HG03558 (cell line): ENCODE data around the gene PRKN.

ENCODE experiments used
- ATAC-seq: cut with Tn5 transposase; IDR thresholded peaks from one replicate; pipeline ENCODE4 v1.9.1; 2021; ENCODE audit warnings: moderate number of reproducible peaks; ENCODE audit not compliant: unreplicated experiment; ENCODE audit errors: extremely low read depth

PRKN gene

DNA sequence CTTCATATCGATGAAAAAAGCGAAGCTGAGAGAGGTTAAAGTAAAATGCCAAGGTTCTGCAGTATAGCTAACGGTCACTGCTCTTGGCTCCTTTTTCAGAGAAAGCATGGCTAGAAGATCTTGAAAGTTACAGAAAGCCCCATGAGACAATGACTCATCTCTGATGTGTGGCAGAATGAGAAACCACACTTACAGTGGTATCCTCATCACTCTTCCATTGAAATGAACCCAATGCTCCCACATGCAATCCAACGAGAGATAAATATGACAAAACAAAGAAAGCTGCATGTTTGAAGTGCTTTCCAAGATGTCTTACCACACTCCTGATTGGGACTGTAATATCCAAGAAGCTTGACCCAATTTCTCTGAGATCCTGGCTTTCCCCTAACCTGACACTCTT, 694.9 kb downstream of the PRKN start:
- ATAC-seq = no peak

GRCh38 chr6:162029873-162030576, 697.5 kb downstream of the PRKN start:
- no peak for ATAC-seq

DNA sequence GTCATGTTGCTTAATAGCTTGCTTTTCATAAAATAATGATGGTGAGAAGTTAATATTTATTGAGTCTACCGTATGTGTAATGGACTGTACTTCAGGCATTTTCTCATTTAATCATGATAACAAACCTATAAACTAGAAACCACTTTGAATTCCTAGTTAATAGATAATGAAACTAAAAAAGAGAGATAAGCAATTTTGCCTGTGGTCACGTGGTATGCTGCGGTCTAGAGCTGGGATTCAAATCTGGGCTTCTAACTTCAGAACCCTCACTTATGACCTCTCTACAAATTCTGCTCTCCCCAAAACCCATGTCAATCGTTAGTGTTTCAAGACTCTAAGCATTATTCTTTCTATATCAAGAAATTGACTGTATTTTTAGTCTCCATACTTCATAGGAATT, 700.7 kb downstream of the PRKN start:
- no peak for ATAC-seq

GRCh38 chr6:162026031-162026430, 701.5 kb downstream of the PRKN start:
- ATAC-seq = no peak

- ATAC-seq = no peak
Observed at GRCh38 chr6:162019349-162019748, 708.2 kb downstream of the PRKN start.

DNA sequence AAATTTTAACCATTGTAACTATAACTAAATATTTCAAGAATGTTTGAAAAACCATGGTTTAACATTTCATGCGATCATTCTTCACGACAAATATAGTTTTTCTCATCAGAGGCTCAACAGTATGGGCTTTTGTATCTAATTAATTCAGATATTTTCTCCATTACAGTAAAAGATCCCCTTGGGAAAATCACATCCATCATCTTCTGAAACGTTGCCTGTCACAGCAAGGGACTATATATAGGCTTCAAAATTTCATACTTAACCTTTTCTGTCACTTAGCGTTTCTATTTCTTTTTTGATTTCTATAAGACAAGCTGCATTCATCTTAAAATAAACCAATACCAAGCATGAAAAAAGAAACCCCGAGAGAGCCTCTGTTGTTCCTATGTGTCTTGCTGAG, 710.0 kb downstream of the PRKN start:
- ATAC-seq = no peak

DNA sequence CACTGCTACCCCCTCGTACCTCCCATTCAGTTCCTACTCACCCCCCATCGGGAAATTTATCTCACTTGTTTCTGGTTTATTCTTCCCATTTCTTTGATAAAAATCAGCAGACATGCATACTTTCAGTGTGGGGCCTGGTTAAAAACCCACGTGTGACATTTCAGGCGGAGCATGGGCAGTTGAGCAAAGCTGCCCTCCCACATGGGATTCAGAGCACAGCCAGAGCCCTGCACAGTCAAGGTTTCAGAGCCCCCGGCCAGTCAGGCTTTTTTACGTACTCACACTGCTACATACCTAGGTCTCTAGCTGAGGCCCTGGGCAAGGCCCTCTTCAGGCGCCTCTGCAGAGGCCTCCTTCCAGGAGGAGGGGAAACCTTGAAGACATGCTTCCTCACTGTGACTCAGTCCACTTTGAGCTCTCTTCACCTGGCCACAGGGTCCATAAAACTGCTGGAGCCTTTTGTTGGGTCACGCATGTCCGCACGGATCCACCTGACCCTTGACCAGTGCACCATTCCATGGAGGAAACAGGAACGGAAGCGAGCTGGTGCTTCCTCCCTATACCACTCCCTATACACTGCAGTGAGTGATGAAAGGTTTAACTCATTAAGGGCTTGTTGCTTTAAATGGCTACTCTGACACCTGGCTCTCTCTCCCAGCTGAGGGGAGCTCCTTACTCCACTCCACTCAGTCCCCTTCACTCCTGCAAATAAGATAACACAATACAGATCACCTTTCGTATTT, 713.3 kb downstream of the PRKN start:
- no peak for ATAC-seq

GRCh38 chr6:162005372-162005771, 722.2 kb downstream of the PRKN start:
- no peak for ATAC-seq

GRCh38 chr6:161996783-161997182, 730.8 kb downstream of the PRKN start:
- ATAC-seq = no peak

GRCh38 chr6:161985876-161986423, 741.6 kb downstream of the PRKN start:
- ATAC-seq = no peak

GRCh38 chr6:161984713-161985112, 742.9 kb downstream of the PRKN start:
- no peak for ATAC-seq

GRCh38 chr6:161976553-161976952, 751.0 kb downstream of the PRKN start:
- no peak for ATAC-seq

- no peak for ATAC-seq
Observed at GRCh38 chr6:161973064-161973463, 754.5 kb downstream of the PRKN start.

DNA sequence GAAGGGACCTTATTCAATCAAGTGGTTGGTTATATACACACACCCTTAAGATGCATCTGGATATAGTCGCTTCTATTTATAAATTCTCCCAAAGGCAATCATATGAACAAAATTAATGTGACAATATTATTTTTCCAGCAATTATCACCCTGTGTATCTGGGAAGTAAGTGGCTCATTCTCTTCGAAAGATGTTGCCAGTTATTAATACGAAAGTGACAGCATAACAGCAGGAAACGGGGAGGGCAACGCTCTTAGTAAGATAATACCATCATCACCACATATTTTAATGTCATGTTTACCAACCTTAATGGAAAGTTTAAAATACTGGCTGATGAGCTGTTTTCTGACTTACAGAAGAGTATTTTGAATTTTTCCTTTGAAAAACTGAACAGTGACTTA, 756.5 kb downstream of the PRKN start:
- no peak for ATAC-seq

DNA sequence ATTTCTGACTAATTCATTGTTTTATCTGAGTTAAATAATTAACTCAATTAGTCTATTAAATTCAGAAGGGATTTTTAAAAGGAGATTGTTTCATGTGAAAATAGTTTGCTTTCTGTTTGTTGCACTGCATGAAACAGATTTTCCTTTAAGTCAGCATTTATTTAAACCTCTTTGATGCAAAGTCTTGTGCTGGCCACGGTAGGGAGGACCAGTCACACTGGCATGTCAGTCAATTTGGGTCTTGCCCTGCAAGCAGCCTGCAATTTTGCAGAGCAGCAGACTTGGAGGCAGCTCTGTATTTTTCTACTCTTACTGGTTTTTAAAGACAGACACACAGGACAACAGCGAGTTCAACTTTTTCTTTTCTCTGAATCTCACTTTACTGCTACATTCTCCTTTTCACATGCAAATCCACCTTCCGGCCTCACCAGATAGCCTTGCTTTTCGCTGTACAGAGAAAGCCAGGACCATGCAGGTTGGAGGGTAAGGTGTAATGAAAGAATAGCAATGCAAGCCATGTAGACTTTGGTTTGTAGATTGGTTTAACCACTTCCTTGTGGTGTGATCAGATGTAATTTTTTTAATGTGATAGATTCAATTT, 763.8 kb downstream of the PRKN start:
- no peak for ATAC-seq

- no peak for ATAC-seq
Observed at GRCh38 chr6:161963181-161963580, 764.4 kb downstream of the PRKN start.

DNA sequence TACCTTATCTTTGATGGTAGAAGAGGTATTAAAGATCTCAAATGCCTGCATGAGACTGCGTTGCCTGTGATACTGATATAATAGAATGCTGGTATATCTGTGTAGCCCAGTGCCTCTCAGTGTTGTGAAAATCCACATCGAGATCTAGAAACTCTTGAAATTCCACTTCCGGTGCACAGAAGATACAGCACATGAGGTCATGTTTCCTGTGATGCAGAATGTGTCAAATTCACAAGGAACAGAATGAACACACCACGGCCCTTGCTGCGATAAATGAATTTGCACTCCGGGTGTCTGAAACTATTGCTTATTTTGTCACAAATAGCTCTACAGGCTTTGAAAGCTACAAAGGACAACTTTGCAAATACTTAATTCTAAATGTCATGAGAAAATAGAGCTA, 765.8 kb downstream of the PRKN start:
- ATAC-seq = no peak

- no peak for ATAC-seq
Observed at GRCh38 chr6:161961046-161961445, 766.5 kb downstream of the PRKN start.

GRCh38 chr6:161959072-161959471, 768.5 kb downstream of the PRKN start:
- ATAC-seq = no peak

- no peak for ATAC-seq
Observed at GRCh38 chr6:161956082-161956481, 771.5 kb downstream of the PRKN start.

GRCh38 chr6:161954699-161955276, 772.8 kb downstream of the PRKN start:
- no peak for ATAC-seq
